SU-DHL-6 (cell line): Measurements from ENCODE around the gene DNASE1L2.

Source experiments
- EZH2phosphoT487 ChIP-seq: fragments of 200-600 bp; sonication (generic), shearing (Covaris generic); conservative IDR thresholded peaks from 2 replicates; pipeline ENCODE4 v1.6.1; 2018; ENCODE audit warnings: mild to moderate bottlenecking, antibody characterized with exemption, low read length, moderate library complexity, mixed read lengths
- TF ChIP-seq, protein P1 (sequence below): fragments of 200-600 bp; sonication (generic); IDR thresholded peaks from one replicate; pipeline ENCODE4 v1.5.1; 2017; ENCODE audit warnings: antibody characterized with exemption, mild to moderate bottlenecking, low read length, moderate library complexity; ENCODE audit not compliant: insufficient read depth, poor library complexity, severe bottlenecking

DNA sequence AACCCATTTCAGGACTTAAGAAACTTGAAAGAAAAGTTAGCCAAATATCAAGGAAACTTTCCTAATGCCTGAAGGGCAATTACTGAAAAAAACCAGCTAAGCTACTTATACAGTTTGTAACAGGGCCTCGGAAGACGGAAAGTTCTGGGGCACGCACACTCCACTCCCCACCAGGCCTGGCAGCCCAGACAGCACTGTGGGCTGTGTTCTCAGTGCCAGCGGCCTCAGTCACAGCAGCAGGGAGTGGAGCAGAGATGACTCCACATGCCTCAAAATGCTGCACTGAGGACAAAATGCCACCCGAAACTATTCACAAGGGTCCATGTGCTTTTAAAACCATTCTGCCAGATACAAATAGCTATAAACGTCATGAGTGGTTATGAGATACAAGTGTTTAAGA is 21.5 kb downstream of the DNASE1L2 start:
- TF ChIP-seq, protein P1, sequence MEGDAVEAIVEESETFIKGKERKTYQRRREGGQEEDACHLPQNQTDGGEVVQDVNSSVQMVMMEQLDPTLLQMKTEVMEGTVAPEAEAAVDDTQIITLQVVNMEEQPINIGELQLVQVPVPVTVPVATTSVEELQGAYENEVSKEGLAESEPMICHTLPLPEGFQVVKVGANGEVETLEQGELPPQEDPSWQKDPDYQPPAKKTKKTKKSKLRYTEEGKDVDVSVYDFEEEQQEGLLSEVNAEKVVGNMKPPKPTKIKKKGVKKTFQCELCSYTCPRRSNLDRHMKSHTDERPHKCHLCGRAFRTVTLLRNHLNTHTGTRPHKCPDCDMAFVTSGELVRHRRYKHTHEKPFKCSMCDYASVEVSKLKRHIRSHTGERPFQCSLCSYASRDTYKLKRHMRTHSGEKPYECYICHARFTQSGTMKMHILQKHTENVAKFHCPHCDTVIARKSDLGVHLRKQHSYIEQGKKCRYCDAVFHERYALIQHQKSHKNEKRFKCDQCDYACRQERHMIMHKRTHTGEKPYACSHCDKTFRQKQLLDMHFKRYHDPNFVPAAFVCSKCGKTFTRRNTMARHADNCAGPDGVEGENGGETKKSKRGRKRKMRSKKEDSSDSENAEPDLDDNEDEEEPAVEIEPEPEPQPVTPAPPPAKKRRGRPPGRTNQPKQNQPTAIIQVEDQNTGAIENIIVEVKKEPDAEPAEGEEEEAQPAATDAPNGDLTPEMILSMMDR = no peak
- no peak for TF ChIP-seq EZH2phosphoT487
